A673 (cell line): ENCODE data around the gene NYNRIN. TPM values are rescaled to one million over a fixed set of nuclear protein-coding genes. Genes with fewer than 3 reads are reported as not detected.

ENCODE experiments used
- BruUV-seq: library from RNA; stranded (reverse); fragments of 400-500 nt; replicated peaks from 2 replicates; lab custom pipeline; 2021; lab: Mats Ljungman, UMichigan
- CTCF ChIA-PET: fragments of 300-600 bp; sonication (Branson Sonifier 250); formaldehyde crosslinking; loops from one replicate; lab custom pipeline; 2022; ENCODE audit warnings: antibody characterized with exemption; lab: Charles Lee
- POLR2A ChIA-PET: fragments of 300-600 bp; sonication (Branson Sonifier 250); formaldehyde crosslinking; loops from one replicate; lab custom pipeline; 2022; ENCODE audit warnings: antibody characterized with exemption; ENCODE audit not compliant: low non-redundant PET; lab: Charles Lee
- DNase-seq: peaks from one replicate; pipeline ENCODE4 v3.0.0-alpha.2; 2015; ENCODE audit warnings: low spot score
- H3K27ac ChIP-seq: fragments of 200-600 bp; sonication (generic); 2 replicates; pipeline ENCODE4 v1.5.1; 2016; ENCODE audit warnings: mixed run types, low read depth, mild to moderate bottlenecking, mixed read lengths, antibody characterized with exemption, low read length; ENCODE audit not compliant: poor library complexity, severe bottlenecking
- H3K27me3 ChIP-seq: fragments of 200-600 bp; sonication (generic); replicated peaks from 2 replicates; pipeline ENCODE4 v1.6.1; 2017; ENCODE audit warnings: mixed run types, low read depth, mild to moderate bottlenecking, mixed read lengths, antibody characterized with exemption, low read length; ENCODE audit not compliant: insufficient read depth, poor library complexity
- H3K36me3 ChIP-seq: fragments of 200-600 bp; sonication (generic); 2 replicates; pipeline ENCODE4 v1.6.1; 2016; ENCODE audit warnings: mixed run types, mild to moderate bottlenecking, mixed read lengths, antibody characterized with exemption, low read length; ENCODE audit not compliant: insufficient read depth, poor library complexity, severe bottlenecking
- H3K4me1 ChIP-seq: fragments of 200-600 bp; sonication (generic); 2 replicates; pipeline ENCODE4 v1.6.1; 2017; ENCODE audit warnings: mixed run types, mild to moderate bottlenecking, mixed read lengths, antibody characterized with exemption, low read length; ENCODE audit not compliant: insufficient read depth, poor library complexity, severe bottlenecking
- H3K4me3 ChIP-seq: fragments of 200-600 bp; sonication (generic); 2 replicates; pipeline ENCODE4 v1.5.1; 2016; ENCODE audit warnings: low read depth, mixed run types, mild to moderate bottlenecking, mixed read lengths, low read length; ENCODE audit not compliant: poor library complexity, severe bottlenecking
- H3K9me3 ChIP-seq: fragments of 200-600 bp; sonication (generic); 2 replicates; pipeline ENCODE4 v1.6.1; 2016; ENCODE audit warnings: mixed run types, low read depth, mild to moderate bottlenecking, mixed read lengths, antibody characterized with exemption, low read length; ENCODE audit not compliant: poor library complexity, severe bottlenecking
- CTCF ChIP-seq: fragments of 300-800, 200-600 bp; sonication (generic); conservative IDR thresholded peaks from 2 replicates; pipeline ENCODE4 v1.5.1; 2017; ENCODE audit warnings: low read depth, mild to moderate bottlenecking, antibody characterized with exemption, low read length, moderate library complexity, mixed read lengths
- EZH2 ChIP-seq: fragments of 200-600 bp; sonication (generic); IDR thresholded peaks from 2 replicates; pipeline ENCODE4 v1.6.1; 2017; ENCODE audit warnings: borderline replicate concordance, low read depth, mild to moderate bottlenecking, mixed read lengths, antibody characterized with exemption, low read length; ENCODE audit not compliant: poor library complexity, severe bottlenecking
- intact Hi-C: fragments of 100-400 bp; cut with micrococcal nuclease; formaldehyde crosslinking; loops from one replicate; pipeline ENCODE4 v1.10.0; 2022; ENCODE audit not compliant: unreplicated experiment
- total RNA-seq: library from RNA; stranded (reverse); gene quantifications from 2 replicates; pipeline ENCODE4 v1.2.3, GENCODE V29; 2021

The NYNRIN gene
- total RNA-seq, 1 experiment from 2014 or later, result 8.6 TPM

GRCh38 chr14:24408764-24409163 is 10.0 kb downstream of the NYNRIN start:
- TF ChIP-seq EZH2 (no peak), CTCF (no peak)
- Histone ChIP-seq H3K4me1 (no peaks in the 10 kb centered on the region), H3K27ac (no peak overlapping the region), H3K36me3 (no peaks in the 10 kb centered on the region), H3K27me3 (no peaks in the 10 kb centered on the region), H3K4me3 (no peak overlapping the region), H3K9me3 (no peaks in the 10 kb centered on the region)
- ChIA-PET POLR2A (no interaction called here), CTCF (interaction anchor here (0.8 kb wide), 1 partner anchor 75 kb away, joined by 3 read pairs; no protein-coding TSS in a partner anchor)
- DNase-seq, result no peak
- intact Hi-C loops, result no loop called here
- BruUV-seq, result no TSS peak

DNA sequence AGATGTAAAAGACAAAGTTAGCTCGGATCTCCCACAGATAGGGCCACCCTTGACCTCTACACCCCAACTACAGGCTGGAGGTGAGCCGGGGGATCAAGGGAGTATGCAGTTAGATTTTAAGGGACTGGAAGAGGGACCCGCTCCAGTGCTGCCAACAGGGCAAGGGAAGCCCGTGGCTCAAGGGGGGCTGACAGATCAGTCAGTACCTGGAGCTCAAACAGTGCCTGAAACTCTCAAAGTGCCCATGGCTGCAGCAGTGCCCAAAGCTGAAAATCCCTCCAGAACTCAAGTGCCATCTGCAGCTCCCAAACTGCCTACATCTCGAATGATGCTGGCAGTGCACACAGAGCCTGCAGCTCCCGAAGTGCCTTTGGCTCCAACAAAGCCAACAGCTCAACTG is 10.4 kb downstream of the NYNRIN start:
- Histone ChIP-seq H3K27ac (no peak overlapping the region), H3K9me3 (no peaks in the 10 kb centered on the region), H3K27me3 (no peaks in the 10 kb centered on the region), H3K4me1 (no peaks in the 10 kb centered on the region), H3K36me3 (no peaks in the 10 kb centered on the region), H3K4me3 (no peak overlapping the region)
- CTCF ChIA-PET, result interaction anchor here (0.8 kb wide), 1 partner anchor 76 kb away, joined by 3 read pairs; no protein-coding TSS in a partner anchor
- intact Hi-C loops, result no loop called here
- no TSS peak for BruUV-seq
- no peak for TF ChIP-seq CTCF
- TF ChIP-seq EZH2, result no peak
- no peak for DNase-seq
- POLR2A ChIA-PET, result no interaction called here

DNA sequence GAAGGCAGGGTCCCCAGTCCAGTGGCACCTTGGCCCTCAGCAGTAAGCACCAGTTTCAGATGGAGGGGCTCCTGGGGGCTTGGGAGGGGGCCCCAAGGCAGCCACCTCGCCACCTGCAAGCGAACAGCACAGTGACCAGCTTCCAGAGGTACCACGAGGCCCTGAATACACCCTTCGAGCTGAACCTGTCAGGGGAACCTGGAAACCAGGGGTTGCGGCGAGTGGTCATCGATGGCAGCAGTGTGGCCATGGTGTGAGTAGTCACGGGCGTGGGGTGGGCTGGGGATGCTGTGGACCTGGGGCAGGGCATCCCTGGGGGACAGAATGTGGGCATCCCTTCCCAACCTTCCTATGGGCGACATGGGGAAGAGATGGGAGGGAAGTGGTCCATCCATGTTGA is 11.2 kb downstream of the NYNRIN start:
- intact Hi-C loops, result loop anchor here (5.0 kb wide), 1 partner anchor 43 kb away; the partner anchor contains the start of gene NFATC4
- H3K27me3 ChIP-seq, result no peaks in the 10 kb centered on the region
- CTCF ChIA-PET, result interaction anchor here (1.2 kb wide), 1 partner anchor 18 kb away, joined by 3 read pairs; no protein-coding TSS in a partner anchor
- H3K36me3 ChIP-seq, result no peaks in the 10 kb centered on the region
- no peak for TF ChIP-seq CTCF
- TF ChIP-seq EZH2, result no peak
- no peak overlapping the region for H3K27ac ChIP-seq
- POLR2A ChIA-PET, result no interaction called here
- no peak overlapping the region for H3K4me3 ChIP-seq
- no peaks in the 10 kb centered on the region for H3K4me1 ChIP-seq
- H3K9me3 ChIP-seq, result no peaks in the 10 kb centered on the region
- no peak for DNase-seq
- BruUV-seq, result no TSS peak
